H9 (cell line): ENCODE measurements around the gene BLTP3B. TPM values are rescaled to one million over a fixed set of nuclear protein-coding genes. Genes with fewer than 3 reads are reported as not detected.

Source experiments
- DNase-seq: peaks from one replicate; pipeline ENCODE4 v3.0.0-alpha.2; 2017
- H2AFZ ChIP-seq: one replicate; pipeline ENCODE4 v1.6.1; 2013; ENCODE audit warnings: mild to moderate bottlenecking, low read length, control low read depth, moderate library complexity
- H2AK5ac ChIP-seq: 2 replicates; pipeline ENCODE4 v1.6.1; 2013; ENCODE audit warnings: low read length, control low read depth, mixed read lengths; ENCODE audit not compliant: insufficient read length
- H2BK120ac ChIP-seq: one replicate; pipeline ENCODE4 v1.6.1; 2013; ENCODE audit warnings: low read depth, mild to moderate bottlenecking, low read length, control low read depth, inconsistent platforms; ENCODE audit not compliant: poor library complexity, severe bottlenecking
- H2BK12ac ChIP-seq: 2 replicates; pipeline ENCODE4 v1.6.1; 2013; ENCODE audit warnings: low read length, control low read depth, mixed read lengths, low read depth; ENCODE audit not compliant: insufficient read length
- H2BK15ac ChIP-seq: 2 replicates; pipeline ENCODE4 v1.6.1; 2013; ENCODE audit warnings: low read depth, low read length, control low read depth
- H2BK20ac ChIP-seq: one replicate; pipeline ENCODE4 v1.6.1; 2013; ENCODE audit warnings: low read depth, mild to moderate bottlenecking, low read length, control low read depth, inconsistent platforms; ENCODE audit not compliant: poor library complexity, severe bottlenecking
- H2BK5ac ChIP-seq: 2 replicates; pipeline ENCODE4 v1.6.1; 2013; ENCODE audit warnings: low read length, control low read depth, mixed read lengths; ENCODE audit not compliant: insufficient read length
- H3K14ac ChIP-seq: 2 replicates; pipeline ENCODE4 v1.6.1; 2013; ENCODE audit warnings: low read length, control low read depth; ENCODE audit not compliant: insufficient read depth
- H3K18ac ChIP-seq: 2 replicates; pipeline ENCODE4 v1.6.1; 2013; ENCODE audit warnings: low read depth, mild to moderate bottlenecking, mixed read lengths, low read length, control low read depth; ENCODE audit not compliant: insufficient read length
- H3K23ac ChIP-seq: 2 replicates; pipeline ENCODE4 v1.6.1; 2013; ENCODE audit warnings: low read length, control low read depth, mixed read lengths, low read depth; ENCODE audit not compliant: insufficient read length
- H3K23me2 ChIP-seq: 2 replicates; pipeline ENCODE4 v1.6.1; 2013; ENCODE audit warnings: low read depth, mild to moderate bottlenecking, mixed read lengths, low read length, control low read depth; ENCODE audit not compliant: insufficient read length, poor library complexity, severe bottlenecking
- H3K27ac ChIP-seq: 2 replicates; pipeline ENCODE4 v1.5.1; 2013; ENCODE audit warnings: low read length, control low read depth, mixed read lengths, low read depth; ENCODE audit not compliant: insufficient read length
- H3K27me3 ChIP-seq: 2 replicates; pipeline ENCODE4 v1.6.1; 2013; ENCODE audit warnings: low read length, control low read depth, inconsistent platforms; ENCODE audit not compliant: insufficient read depth
- H3K4ac ChIP-seq: 2 replicates; pipeline ENCODE4 v1.6.1; 2013; ENCODE audit warnings: low read depth, mild to moderate bottlenecking, control low read depth, inconsistent platforms, low read length, moderate library complexity
- H3K4me1 ChIP-seq: 2 replicates; pipeline ENCODE4 v1.6.1; 2013; ENCODE audit warnings: low read length, control low read depth, inconsistent platforms; ENCODE audit not compliant: insufficient read depth
- H3K4me2 ChIP-seq: 2 replicates; pipeline ENCODE4 v1.6.1; 2013; ENCODE audit warnings: low read length, control low read depth, mixed read lengths; ENCODE audit not compliant: insufficient read length, insufficient read depth
- H3K56ac ChIP-seq: 2 replicates; pipeline ENCODE4 v1.6.1; 2013; ENCODE audit warnings: low read depth, mild to moderate bottlenecking, mixed read lengths, low read length, control low read depth; ENCODE audit not compliant: insufficient read length
- H3K79me1 ChIP-seq: 2 replicates; pipeline ENCODE4 v1.6.1; 2013; ENCODE audit warnings: low read depth, mild to moderate bottlenecking, moderate library complexity, low read length, control low read depth, inconsistent platforms; ENCODE audit not compliant: insufficient read depth, poor library complexity, severe bottlenecking
- H3K79me2 ChIP-seq: 2 replicates; pipeline ENCODE4 v1.6.1; 2013; ENCODE audit warnings: low read length, control low read depth, inconsistent platforms; ENCODE audit not compliant: insufficient read depth
- H3K9ac ChIP-seq: 2 replicates; pipeline ENCODE4 v1.6.1; 2013; ENCODE audit warnings: low read length, control low read depth, mixed read lengths; ENCODE audit not compliant: insufficient read length; ENCODE audit errors: extremely low read depth
- H3K9me3 ChIP-seq: one replicate; pipeline ENCODE4 v1.6.1; 2013; ENCODE audit warnings: low read depth, low read length, inconsistent platforms; ENCODE audit not compliant: control insufficient read depth
- H3T11ph ChIP-seq: one replicate; pipeline ENCODE4 v1.6.1; 2013; ENCODE audit warnings: mild to moderate bottlenecking, low read length, control low read depth, inconsistent platforms
- H4K20me1 ChIP-seq: one replicate; pipeline ENCODE4 v1.6.1; 2013; ENCODE audit not compliant: control insufficient read depth, insufficient read length, insufficient read depth
- H4K5ac ChIP-seq: 2 replicates; pipeline ENCODE4 v1.6.1; 2013; ENCODE audit warnings: low read depth, mild to moderate bottlenecking, mixed read lengths, low read length, control low read depth; ENCODE audit not compliant: insufficient read length
- H4K8ac ChIP-seq: replicated peaks from 2 replicates; pipeline ENCODE4 v1.6.1; 2013; ENCODE audit warnings: low read length, control low read depth, mixed read lengths, low read depth; ENCODE audit not compliant: insufficient read length
- H4K91ac ChIP-seq: 2 replicates; pipeline ENCODE4 v1.6.1; 2013; ENCODE audit warnings: low read depth, mild to moderate bottlenecking, moderate library complexity, mixed read lengths, low read length, control low read depth; ENCODE audit not compliant: insufficient read length
- H3K27ac Mint-ChIP-seq, 3 experiments: 2 replicates in 2 of 3; 3 replicates in 1 of 3; pipeline ENCODE4 v1.8.0; 2020 to 2021; ENCODE audit warnings: mixed read lengths in 3 of 3, mild to moderate bottlenecking in 1 of 3, moderate library complexity in 1 of 3
- H3K27me3 Mint-ChIP-seq: 2 replicates; pipeline ENCODE4 v1.8.0; 2021; ENCODE audit warnings: low read depth, mild to moderate bottlenecking, moderate library complexity, mixed read lengths
- H3K36me3 Mint-ChIP-seq, 3 experiments: 2 replicates in 2 of 3; 3 replicates in 1 of 3; pipeline ENCODE4 v1.8.0; 2020 to 2021; ENCODE audit warnings: low read depth in 3 of 3, mixed read lengths in 3 of 3; ENCODE audit not compliant: insufficient read depth in 1 of 3
- H3K4me1 Mint-ChIP-seq, 2 experiments: 2 replicates each; pipeline ENCODE4 v1.8.0; 2020; ENCODE audit warnings: mixed read lengths in 2 of 2
- H3K4me3 Mint-ChIP-seq, 2 experiments: 2 replicates in 1 of 2; 3 replicates in 1 of 2; pipeline ENCODE4 v1.8.0; 2020 to 2021; ENCODE audit warnings: mild to moderate bottlenecking in 2 of 2, mixed read lengths in 2 of 2, moderate library complexity in 1 of 2
- H3K9me3 Mint-ChIP-seq, 2 experiments: 2 replicates in 1 of 2; 3 replicates in 1 of 2; pipeline ENCODE4 v1.8.0; 2020; ENCODE audit warnings: mild to moderate bottlenecking in 2 of 2, mixed read lengths in 2 of 2, moderate library complexity in 1 of 2
- CTCF ChIP-seq: fragments of 200-600 bp; sonication (generic); conservative IDR thresholded peaks from 3 replicates; pipeline ENCODE4 v1.8.0; 2021; ENCODE audit warnings: antibody characterized with exemption, mild to moderate bottlenecking
- WGBS: extraction: QIAGEN DNeasy Blood & Tissue Kit; methylation state at CpG from one replicate; pipeline ENCODE4 v1.1.7; 2013; ENCODE audit warnings: missing lambda C conversion rate, low lambda C conversion rate, mixed read lengths; ENCODE audit not compliant: insufficient read length; ENCODE audit errors: extremely low coverage; 5-methylcytosine and 5-hydroxymethylcytosine counted together
- total RNA-seq: library from RNA; stranded (reverse); gene quantifications from 2 replicates; pipeline ENCODE4 v1.2.1, GENCODE V29; 2021

The BLTP3B gene
- total RNA-seq, 1 experiment from 2014 or later: 20.7 TPM

GRCh38 chr12:100123316-100124095 lies 19.2 kb downstream of the BLTP3B start:
- no peak overlapping the region for H2BK120ac ChIP-seq
- H2BK15ac ChIP-seq: no peak overlapping the region
- Mint-ChIP-seq H3K27ac (no peak overlapping the region; a peak in 1 of 7 replicates), H3K9me3 (peaks cover 6 to 7% of the 10 kb centered on the region in 2 experiments; a peak in 4 of 5 replicates), H3K4me1 (peaks cover 9% of the 10 kb centered on the region in 2 experiments), H3K36me3 (peaks cover 6 to 13% (median 8%) of the 10 kb centered on the region in 3 experiments; a peak in 6 of 7 replicates), H3K4me3 (no peak overlapping the region), H3K27me3 (no peaks in the 10 kb centered on the region)
- H3K23me2 ChIP-seq: no peaks in the 10 kb centered on the region
- H2BK20ac ChIP-seq: no peak overlapping the region
- H3K4ac ChIP-seq: no peak overlapping the region
- H3K23ac ChIP-seq: no peak overlapping the region
- no peak overlapping the region for H2BK5ac ChIP-seq
- H3K79me2 ChIP-seq: peaks cover 2% of the 10 kb centered on the region; the same call in 1 of the 2 replicates
- no peaks in the 10 kb centered on the region for H3K4me1 ChIP-seq
- WGBS: no CpG with 5 or more reads among the region's 8 CpGs
- no peak overlapping the region for H2BK12ac ChIP-seq
- no peak overlapping the region for H3K56ac ChIP-seq
- H4K8ac ChIP-seq: no peak overlapping the region
- no peaks in the 10 kb centered on the region for H4K20me1 ChIP-seq
- no peaks in the 10 kb centered on the region for H3K9me3 ChIP-seq
- H2AK5ac ChIP-seq: no peak overlapping the region
- no peak overlapping the region for H4K5ac ChIP-seq
- H3K79me1 ChIP-seq: peaks cover 2% of the 10 kb centered on the region
- no peak overlapping the region for H3T11ph ChIP-seq
- no peak overlapping the region for H3K27ac ChIP-seq
- no peak overlapping the region for H3K14ac ChIP-seq
- H3K27me3 ChIP-seq: no peaks in the 10 kb centered on the region
- H3K18ac ChIP-seq: no peak overlapping the region
- no peak overlapping the region for H3K4me2 ChIP-seq
- DNase-seq: no peak
- TF ChIP-seq CTCF: no peak
- H3K9ac ChIP-seq: no peak overlapping the region
- H4K91ac ChIP-seq: no peak overlapping the region
- H2AFZ ChIP-seq: no peak overlapping the region
